ENCODE results near the gene RGS4.
"Not testable (repeated sequence)": the region's sequence is repeated elsewhere in the genome, so short reads cannot be mapped to it uniquely, and the experiment has no call there.

RGS4 gene

DNA sequence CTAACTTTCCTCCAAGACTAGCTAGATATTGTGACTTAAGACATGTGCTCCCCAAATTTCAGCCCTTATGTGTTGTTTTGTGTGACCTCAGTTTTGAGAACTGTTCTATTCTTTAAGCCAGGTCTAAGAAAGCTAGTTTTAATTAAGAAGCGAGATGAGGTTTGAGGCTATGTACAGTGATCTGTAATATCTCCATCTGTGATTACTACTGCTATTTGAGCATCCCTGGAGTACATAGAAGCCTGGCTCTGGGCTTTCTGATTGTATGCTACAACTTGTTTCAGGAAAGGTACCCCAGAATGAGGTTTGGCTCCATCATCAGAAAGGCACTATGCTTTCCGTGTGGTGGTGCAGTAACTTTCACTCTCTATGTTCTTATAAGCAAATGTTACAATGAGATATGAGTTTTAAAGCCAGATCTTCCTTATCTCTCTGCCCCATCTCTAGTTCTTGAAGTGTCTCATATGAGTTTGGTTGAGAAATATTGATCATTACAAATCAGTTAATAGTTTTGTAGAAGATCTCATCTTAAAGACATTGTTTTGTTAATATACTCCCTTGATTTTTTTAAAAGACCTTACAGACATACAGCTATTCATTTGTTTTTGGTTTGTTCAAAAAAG is 605 bp downstream of the RGS4 start:
- DNase-seq, result no peak

- peak; percentile 73 for DNase-seq
Measured at GRCh38 chr1:163071405-163072255, 2.5 kb downstream of the RGS4 start.

GRCh38 chr1:163072658-163073057 is 3.5 kb downstream of the RGS4 start:
- no peak for DNase-seq

DNA sequence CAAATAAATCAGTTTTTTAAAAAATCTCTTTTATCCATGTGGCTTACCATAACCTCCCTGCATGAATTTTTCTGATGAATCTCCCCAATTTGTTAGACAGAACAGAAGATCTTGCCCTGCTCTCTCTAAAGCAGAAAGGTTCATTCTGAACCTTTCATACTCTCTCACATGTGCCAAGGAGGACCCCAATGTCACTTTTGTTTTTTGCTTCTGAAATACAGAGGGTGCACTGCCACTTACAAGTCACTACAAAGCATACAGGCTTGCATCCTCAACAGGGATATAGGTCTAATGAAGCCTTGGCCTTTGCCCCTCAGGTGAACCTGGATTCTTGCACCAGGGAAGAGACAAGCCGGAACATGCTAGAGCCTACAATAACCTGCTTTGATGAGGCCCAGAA is 4.8 kb downstream of the RGS4 start:
- no peak for DNase-seq

- no peak for DNase-seq
Measured at GRCh38 chr1:163074716-163075284, 5.6 kb downstream of the RGS4 start.

DNA sequence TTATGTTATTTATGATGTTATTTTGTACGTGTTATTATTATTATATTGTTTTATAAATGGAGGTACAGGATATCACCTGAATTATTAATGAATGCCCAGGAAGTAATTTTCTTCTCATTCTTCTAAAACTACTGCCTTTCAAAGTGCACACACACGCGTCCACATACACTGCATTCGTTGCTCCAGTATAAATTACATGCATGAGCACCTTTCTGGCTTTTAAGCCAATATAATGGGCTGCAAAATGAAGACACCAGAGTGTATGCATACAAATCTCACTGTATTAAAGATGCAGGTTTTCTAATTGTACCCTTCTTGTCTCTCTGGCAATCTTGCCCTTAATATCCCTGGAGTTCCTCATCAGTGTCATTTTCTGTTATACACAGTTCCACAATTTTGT is 6.9 kb downstream of the RGS4 start:
- DNase-seq, result no peak

GRCh38 chr1:163076446-163076845 is 7.3 kb downstream of the RGS4 start:
- DNase-seq, result no peak

DNA sequence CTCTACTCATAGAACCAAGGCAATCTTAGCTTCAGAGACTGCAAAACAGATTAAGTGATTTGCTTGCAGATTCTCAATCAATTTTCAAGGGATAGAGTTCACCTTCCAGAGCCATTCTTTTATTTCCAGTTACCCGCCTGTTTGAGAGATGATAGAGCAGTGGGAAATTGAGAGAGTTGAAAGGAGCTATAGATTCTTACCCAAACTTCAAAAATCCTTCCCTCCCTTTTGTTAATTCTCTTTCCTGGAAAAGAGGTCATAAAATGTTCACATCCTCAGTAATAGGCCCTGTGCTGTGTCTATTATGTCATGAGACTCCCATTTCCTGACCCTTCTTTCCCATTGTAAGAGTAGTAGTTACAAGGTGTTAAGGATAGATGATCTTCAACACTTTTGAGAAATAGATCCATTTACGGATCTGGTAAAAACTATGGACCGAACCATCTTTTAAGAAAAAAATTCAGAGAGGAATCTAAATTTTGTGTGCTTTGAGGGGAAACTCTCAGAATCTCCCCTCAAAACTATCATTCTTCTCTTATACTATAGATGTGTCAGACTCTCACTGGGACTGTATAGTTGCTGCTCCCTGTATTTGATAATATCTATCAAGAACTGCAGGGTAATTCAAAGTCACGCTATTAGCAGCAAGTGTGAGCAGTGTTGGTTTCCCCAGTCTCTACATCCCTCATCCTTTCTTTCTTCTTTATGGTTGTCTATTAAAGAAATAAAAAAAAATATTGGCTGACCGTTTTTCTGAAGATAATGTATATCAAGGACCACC is 8.0 kb downstream of the RGS4 start:
- DNase-seq, result no peak

GRCh38 chr1:163082971-163083370 is 13.8 kb downstream of the RGS4 start:
- DNase-seq, result no peak

DNA sequence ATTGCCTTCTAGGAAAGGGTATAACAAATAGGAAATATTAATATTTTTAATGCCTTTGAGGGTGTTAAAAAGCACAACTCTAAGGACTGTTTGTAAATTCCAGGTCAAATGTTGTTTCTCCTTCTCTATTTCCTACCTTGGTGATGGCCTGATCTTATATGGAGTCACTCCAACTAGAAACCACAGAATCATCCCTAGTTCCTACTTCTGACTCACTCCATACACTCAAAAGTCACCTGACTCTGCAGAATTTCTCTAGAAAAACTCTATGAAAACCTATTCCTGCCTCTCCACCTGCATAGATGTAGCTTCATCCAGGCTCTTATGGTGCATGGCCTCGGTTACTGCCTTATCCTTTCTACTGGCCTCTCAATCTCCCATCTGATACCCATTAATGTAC is 14.5 kb downstream of the RGS4 start:
- no peak for DNase-seq

DNA sequence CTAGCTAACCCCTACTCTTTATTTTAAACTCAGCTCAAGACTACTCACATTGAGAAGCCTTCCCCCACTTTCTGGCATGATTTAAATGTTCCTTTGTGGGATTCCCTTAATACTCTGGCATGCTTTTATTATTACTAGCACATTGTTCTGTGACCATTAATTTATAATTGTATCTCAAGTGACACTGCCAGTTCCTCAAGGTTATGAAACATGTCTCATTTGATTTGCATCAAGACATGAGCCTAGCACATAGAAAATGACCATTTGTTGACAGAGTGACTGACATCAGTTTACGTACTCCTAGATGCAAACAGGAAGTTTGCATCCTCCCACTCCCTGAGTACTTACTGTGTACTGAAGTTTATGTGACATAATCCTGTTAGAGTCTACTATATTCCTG is 15.2 kb downstream of the RGS4 start:
- no peak for DNase-seq

GRCh38 chr1:163085041-163085903 is 16.1 kb downstream of the RGS4 start:
- no peak for DNase-seq

DNA sequence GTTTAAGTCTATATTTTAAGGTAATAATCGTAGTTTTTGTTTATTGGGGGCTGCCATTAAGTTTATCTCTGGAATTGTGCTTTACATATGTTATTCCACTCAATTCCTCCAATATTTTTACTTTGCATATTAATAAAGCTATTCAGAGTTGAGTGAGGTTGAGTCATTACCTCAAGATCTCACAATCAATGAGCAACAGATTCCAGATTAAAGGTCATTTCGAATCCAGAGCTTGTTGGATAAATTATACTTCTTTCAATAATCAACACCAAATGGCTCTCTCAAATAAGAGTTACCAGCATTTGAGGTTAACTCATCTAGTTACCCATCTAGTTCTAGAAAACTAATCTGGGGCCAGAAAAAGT is 16.7 kb downstream of the RGS4 start:
- DNase-seq, result no peak

DNA sequence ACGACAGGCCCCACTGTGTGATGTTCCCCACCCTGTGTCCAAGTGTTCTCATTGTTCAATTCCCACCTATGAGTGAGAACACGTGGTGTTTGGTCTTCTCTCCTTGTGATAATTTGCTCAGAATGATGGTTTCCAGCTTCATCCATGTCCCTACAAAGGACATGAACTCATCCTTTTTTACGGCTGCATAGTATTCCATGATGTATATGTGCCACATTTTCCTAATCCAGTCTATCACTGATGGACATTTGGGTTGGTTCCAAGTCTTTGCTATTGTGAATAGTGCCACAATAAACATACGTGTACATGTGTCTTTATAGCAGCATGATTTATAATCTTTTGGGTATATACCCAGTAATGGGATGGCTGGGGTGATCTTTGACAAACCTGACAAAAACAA is 20.0 kb downstream of the RGS4 start:
- not testable (repeated sequence) for DNase-seq

DNA sequence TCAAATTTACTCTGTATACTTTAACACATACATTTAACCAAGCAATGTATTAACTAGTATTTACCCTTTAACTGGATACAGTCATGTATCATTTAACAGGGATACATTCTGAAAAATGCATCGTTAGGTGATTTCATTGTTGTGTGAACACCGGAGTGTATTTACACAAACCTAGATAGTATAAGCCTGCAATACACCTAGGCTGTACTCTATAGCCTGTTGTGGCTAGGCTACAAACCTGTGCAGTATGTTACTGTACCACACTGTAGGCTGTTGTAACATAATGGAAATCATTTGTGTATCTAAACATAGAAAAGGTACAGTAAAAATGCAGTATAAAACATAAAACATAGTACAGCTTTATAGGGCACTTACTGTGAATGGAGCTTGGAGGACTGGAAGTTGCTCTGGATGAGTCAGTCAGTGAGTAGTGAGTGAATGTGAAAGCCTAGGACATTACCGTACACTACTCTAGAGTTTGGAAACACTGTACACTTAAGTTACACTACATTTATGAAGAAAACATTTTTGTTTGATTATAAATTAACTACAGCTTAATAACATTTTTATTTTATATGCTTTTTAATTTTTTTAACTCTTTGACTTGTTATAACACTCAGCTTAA is 21.3 kb downstream of the RGS4 start:
- DNase-seq, result no peak

DNA sequence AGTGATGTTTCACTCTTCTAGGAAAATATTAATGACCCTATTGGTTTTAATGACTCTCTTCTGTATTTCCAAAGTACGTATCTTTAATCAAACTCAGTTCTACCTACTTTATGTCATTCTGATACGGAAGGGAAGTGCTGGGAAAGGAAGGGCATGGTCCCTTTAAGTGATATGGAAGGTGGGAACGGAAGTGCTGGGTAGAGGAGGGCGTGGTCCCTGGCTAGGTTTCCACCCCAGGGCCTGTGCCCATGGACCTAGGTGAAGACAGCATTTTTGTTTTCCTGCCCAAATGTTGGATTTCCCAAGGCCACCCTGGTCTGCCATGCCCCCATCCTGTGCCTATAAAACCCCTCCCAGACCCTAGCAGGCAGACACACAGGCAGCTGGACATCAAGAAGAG is 24.0 kb downstream of the RGS4 start:
- DNase-seq, result no peak

GRCh38 chr1:163093579-163093978 is 24.4 kb downstream of the RGS4 start:
- DNase-seq, result no peak

DNA sequence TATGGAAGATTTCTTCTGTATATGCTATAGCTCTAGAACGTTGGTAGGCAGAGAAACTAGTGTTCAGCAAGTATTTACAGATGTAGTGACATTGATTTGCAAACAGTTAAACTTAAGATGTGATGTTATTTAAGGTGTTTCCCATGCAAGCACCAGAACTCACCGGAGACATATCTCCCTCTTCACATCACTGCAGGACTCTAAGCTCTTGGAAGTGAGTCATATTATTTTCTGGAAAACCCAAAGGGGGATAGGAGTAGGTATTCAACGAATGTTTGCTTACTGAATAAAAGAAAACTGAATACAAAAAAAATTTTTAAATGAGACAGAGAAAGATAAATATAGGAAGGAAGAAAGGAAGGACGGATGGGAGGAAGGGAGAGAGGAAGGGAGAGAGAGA is 25.0 kb downstream of the RGS4 start:
- no peak for DNase-seq

- no peak for DNase-seq
Measured at GRCh38 chr1:163094589-163094988, 25.4 kb downstream of the RGS4 start.

DNA sequence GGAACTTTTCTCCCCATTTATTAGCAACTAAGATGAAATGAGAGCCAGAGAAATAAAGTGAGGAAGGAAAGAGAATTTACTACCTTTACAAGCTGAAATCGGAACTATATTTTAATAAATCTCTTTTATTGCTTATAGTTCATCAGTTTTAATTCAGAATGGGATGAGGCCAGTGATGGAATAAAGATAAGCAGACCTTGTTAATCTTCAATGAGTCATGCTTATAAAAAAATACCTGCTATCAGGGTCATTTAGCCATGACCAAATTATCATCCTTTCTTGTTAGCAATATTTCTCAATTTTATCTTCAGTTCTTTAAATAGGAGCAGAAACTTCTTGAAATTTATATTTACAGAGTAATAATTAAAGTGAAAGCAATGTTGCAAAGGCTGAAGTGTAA is 26.1 kb downstream of the RGS4 start:
- DNase-seq, result no peak

GRCh38 chr1:163102590-163102989 is 33.4 kb downstream of the RGS4 start:
- DNase-seq, result no peak

All from eye (tissue), 1 donor.